Measurements from ENCODE around the gene AUTS2.
"Not testable (repeated sequence)": the region's sequence is repeated elsewhere in the genome, so short reads cannot be mapped to it uniquely, and the experiment has no call there.

Gene AUTS2

DNA sequence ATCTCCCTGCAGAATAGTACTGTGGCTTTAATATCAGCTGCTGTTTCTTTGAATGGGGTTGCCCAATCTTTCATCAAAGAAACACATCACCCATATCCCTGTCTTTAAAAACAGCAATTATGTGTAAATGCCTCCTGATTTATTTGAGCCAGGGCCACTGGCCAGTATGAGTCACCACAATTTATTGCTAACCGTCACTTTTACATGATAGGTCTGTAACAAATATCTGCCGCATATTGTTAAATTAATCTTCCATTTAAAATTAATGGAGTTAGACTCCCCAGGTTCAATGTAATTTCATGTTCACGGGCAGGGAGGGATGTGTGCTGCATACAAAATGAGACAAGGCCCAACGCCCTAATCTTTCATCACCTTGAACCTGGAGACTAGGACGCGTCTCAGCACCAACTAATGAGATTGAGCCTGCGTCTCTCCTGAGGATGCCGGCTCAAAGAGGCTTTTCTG is 673.4 kb downstream of the AUTS2 start:
- no peak overlapping the region for H3K18ac ChIP-seq (ENCODE audit: low read length)
- no peak overlapping the region for H4K5ac ChIP-seq (ENCODE audit: low read length)
- no peaks in the 10 kb centered on the region for H3K27me3 ChIP-seq (ENCODE audit: insufficient read depth, low read length, poor library complexity)
- no CpG with 5 or more reads among the region's 8 CpGs for WGBS (ENCODE audit: extremely low coverage, insufficient coverage, low lambda C conversion rate)
- H3K27ac ChIP-seq (ENCODE audit: low read depth, low read length) = no peak overlapping the region
- H3K23ac ChIP-seq (ENCODE audit: low read length) = no peak overlapping the region
- no peaks in the 10 kb centered on the region for H3K79me2 ChIP-seq (ENCODE audit: control insufficient read depth, insufficient read depth, low read length)
- no peak overlapping the region for H2BK5ac ChIP-seq (ENCODE audit: low read length)
- no peaks in the 10 kb centered on the region for H3K36me3 ChIP-seq (ENCODE audit: control insufficient read depth, insufficient read depth, low read length)
- no peak overlapping the region for H3K9ac ChIP-seq (ENCODE audit: low read length)
- H3K4me1 ChIP-seq (ENCODE audit: control insufficient read depth, low read depth, low read length) = no peaks in the 10 kb centered on the region
- H3K4me3 ChIP-seq (ENCODE audit: low read length) = no peak overlapping the region
- no peak overlapping the region for H2BK120ac ChIP-seq (ENCODE audit: low read depth, low read length)
- no peak overlapping the region for H3K56ac ChIP-seq (ENCODE audit: low read length)
- DNase-seq = no peak
- H2BK15ac ChIP-seq (replicated peaks; ENCODE audit: low read depth) = no peak overlapping the region
- H4K8ac ChIP-seq (ENCODE audit: low read depth, low read length) = no peak overlapping the region
- H3K79me1 ChIP-seq (ENCODE audit: low read length) = no peaks in the 10 kb centered on the region
- no peak overlapping the region for H2AK5ac ChIP-seq (ENCODE audit: low read length)
- H3K4me2 ChIP-seq (ENCODE audit: low read length) = no peak overlapping the region
- no peak overlapping the region for H3K4ac ChIP-seq (ENCODE audit: low read depth, low read length)

DNA sequence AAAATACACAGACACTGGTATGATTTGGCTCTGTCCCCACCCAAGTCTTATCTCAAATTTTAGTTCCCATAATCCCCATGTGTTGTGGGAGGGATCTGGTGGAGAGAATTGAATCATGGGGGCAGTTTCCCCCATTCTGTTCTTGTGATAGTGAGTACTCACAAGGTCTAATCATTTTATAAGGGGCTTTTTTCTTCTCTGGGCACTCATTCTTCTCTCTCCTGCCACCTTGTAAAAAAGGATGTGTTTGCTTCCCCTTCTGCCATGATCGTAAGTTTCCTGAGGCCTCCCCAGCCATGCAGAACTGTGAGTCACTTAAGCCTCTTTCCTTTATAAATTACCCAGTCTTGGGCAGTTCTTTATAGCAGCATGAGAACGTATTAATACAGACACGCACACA is 677.3 kb downstream of the AUTS2 start:
- H2AK5ac ChIP-seq (ENCODE audit: low read length); H3K4me3 ChIP-seq (ENCODE audit: low read length); H3K9ac ChIP-seq (ENCODE audit: low read length); H3K18ac ChIP-seq (ENCODE audit: low read length); H2BK120ac ChIP-seq (ENCODE audit: low read depth, low read length); H3K4me2 ChIP-seq (ENCODE audit: low read length); H4K8ac ChIP-seq (ENCODE audit: low read depth, low read length); H3K4ac ChIP-seq (ENCODE audit: low read depth, low read length); H4K5ac ChIP-seq (ENCODE audit: low read length); H2BK5ac ChIP-seq (ENCODE audit: low read length); H2BK15ac ChIP-seq (replicated peaks; ENCODE audit: low read depth); H3K4me1 ChIP-seq (ENCODE audit: control insufficient read depth, low read depth, low read length); DNase-seq; H3K23ac ChIP-seq (ENCODE audit: low read length); H3K79me1 ChIP-seq (ENCODE audit: low read length); H3K56ac ChIP-seq (ENCODE audit: low read length); H3K27ac ChIP-seq (ENCODE audit: low read depth, low read length); H3K36me3 ChIP-seq (ENCODE audit: control insufficient read depth, insufficient read depth, low read length); H3K79me2 ChIP-seq (ENCODE audit: control insufficient read depth, insufficient read depth, low read length); H3K27me3 ChIP-seq (ENCODE audit: insufficient read depth, low read length, poor library complexity): not testable (repeated sequence)
- no CpG with 5 or more reads among the region's 3 CpGs for WGBS (ENCODE audit: extremely low coverage, insufficient coverage, low lambda C conversion rate)

DNA sequence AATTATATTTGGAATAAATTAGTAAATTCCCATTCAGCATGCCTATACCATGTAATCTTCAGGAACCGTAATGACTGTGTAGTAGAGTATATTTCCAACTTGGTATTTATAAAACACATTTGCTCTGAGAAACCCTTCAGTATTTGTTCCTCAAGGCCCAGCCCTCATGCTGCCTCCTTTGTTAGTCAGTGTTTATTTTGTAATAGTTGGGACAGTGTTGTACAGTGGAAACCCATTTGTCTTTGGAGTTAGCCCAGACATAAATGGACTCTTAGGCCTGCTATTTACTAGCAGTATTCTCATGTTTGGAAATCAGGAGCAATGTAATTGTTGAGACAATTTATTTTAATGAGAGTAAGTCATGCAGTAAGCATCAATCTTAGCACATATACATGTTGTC is 686.9 kb downstream of the AUTS2 start:
- no peaks in the 10 kb centered on the region for H3K4me1 ChIP-seq (ENCODE audit: control insufficient read depth, low read depth, low read length)
- no peak overlapping the region for H3K4me2 ChIP-seq (ENCODE audit: low read length)
- no peak overlapping the region for H3K23ac ChIP-seq (ENCODE audit: low read length)
- H3K27me3 ChIP-seq (ENCODE audit: insufficient read depth, low read length, poor library complexity) = no peaks in the 10 kb centered on the region
- H3K9ac ChIP-seq (ENCODE audit: low read length) = no peak overlapping the region
- no peaks in the 10 kb centered on the region for H3K36me3 ChIP-seq (ENCODE audit: control insufficient read depth, insufficient read depth, low read length)
- H3K79me2 ChIP-seq (ENCODE audit: control insufficient read depth, insufficient read depth, low read length) = no peaks in the 10 kb centered on the region
- H3K27ac ChIP-seq (ENCODE audit: low read depth, low read length) = no peak overlapping the region
- H3K4me3 ChIP-seq (ENCODE audit: low read length) = no peak overlapping the region
- no peak overlapping the region for H3K4ac ChIP-seq (ENCODE audit: low read depth, low read length)
- no CpG with 5 or more reads among the region's 1 CpG for WGBS (ENCODE audit: extremely low coverage, insufficient coverage, low lambda C conversion rate)
- no peaks in the 10 kb centered on the region for H3K79me1 ChIP-seq (ENCODE audit: low read length)
- H2BK15ac ChIP-seq (replicated peaks; ENCODE audit: low read depth) = no peak overlapping the region
- no peak for DNase-seq
- H2AK5ac ChIP-seq (ENCODE audit: low read length) = no peak overlapping the region
- H4K8ac ChIP-seq (ENCODE audit: low read depth, low read length) = no peak overlapping the region
- no peak overlapping the region for H2BK5ac ChIP-seq (ENCODE audit: low read length)
- no peak overlapping the region for H4K5ac ChIP-seq (ENCODE audit: low read length)
- H2BK120ac ChIP-seq (ENCODE audit: low read depth, low read length) = no peak overlapping the region
- H3K18ac ChIP-seq (ENCODE audit: low read length) = no peak overlapping the region
- no peak overlapping the region for H3K56ac ChIP-seq (ENCODE audit: low read length)

DNA sequence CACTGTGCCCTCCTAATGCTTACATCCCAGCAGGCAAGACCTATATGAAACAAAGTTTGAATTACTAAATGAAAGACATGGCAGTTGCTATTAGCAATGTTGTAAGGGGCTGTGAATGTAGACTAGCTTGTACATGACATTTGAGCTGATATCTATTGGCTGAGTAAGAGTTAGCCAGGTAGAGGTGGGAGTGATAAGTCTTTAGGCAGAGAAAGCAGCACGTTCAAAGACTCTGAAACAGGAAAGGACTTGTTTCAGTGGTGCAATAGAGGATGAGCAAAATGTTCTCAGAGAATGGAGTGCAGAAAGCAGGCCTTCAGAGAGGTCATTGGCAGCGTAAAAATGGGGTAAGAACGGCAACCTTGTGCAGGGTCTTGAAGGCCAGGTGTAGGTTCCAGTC is 687.6 kb downstream of the AUTS2 start:
- DNase-seq = no peak
- no peak overlapping the region for H3K9ac ChIP-seq (ENCODE audit: low read length)
- no peak overlapping the region for H2BK15ac ChIP-seq (replicated peaks; ENCODE audit: low read depth)
- no peak overlapping the region for H2BK120ac ChIP-seq (ENCODE audit: low read depth, low read length)
- no peak overlapping the region for H3K18ac ChIP-seq (ENCODE audit: low read length)
- no peak overlapping the region for H3K4me2 ChIP-seq (ENCODE audit: low read length)
- no peaks in the 10 kb centered on the region for H3K79me1 ChIP-seq (ENCODE audit: low read length)
- H3K27me3 ChIP-seq (ENCODE audit: insufficient read depth, low read length, poor library complexity) = no peaks in the 10 kb centered on the region
- no peak overlapping the region for H3K23ac ChIP-seq (ENCODE audit: low read length)
- no peak overlapping the region for H4K8ac ChIP-seq (ENCODE audit: low read depth, low read length)
- no CpG with 5 or more reads among the region's 3 CpGs for WGBS (ENCODE audit: extremely low coverage, insufficient coverage, low lambda C conversion rate)
- no peaks in the 10 kb centered on the region for H3K4me1 ChIP-seq (ENCODE audit: control insufficient read depth, low read depth, low read length)
- no peak overlapping the region for H3K27ac ChIP-seq (ENCODE audit: low read depth, low read length)
- H2AK5ac ChIP-seq (ENCODE audit: low read length) = no peak overlapping the region
- H3K79me2 ChIP-seq (ENCODE audit: control insufficient read depth, insufficient read depth, low read length) = no peaks in the 10 kb centered on the region
- H4K5ac ChIP-seq (ENCODE audit: low read length) = no peak overlapping the region
- no peak overlapping the region for H2BK5ac ChIP-seq (ENCODE audit: low read length)
- H3K56ac ChIP-seq (ENCODE audit: low read length) = no peak overlapping the region
- H3K4me3 ChIP-seq (ENCODE audit: low read length) = no peak overlapping the region
- no peaks in the 10 kb centered on the region for H3K36me3 ChIP-seq (ENCODE audit: control insufficient read depth, insufficient read depth, low read length)
- H3K4ac ChIP-seq (ENCODE audit: low read depth, low read length) = no peak overlapping the region

DNA sequence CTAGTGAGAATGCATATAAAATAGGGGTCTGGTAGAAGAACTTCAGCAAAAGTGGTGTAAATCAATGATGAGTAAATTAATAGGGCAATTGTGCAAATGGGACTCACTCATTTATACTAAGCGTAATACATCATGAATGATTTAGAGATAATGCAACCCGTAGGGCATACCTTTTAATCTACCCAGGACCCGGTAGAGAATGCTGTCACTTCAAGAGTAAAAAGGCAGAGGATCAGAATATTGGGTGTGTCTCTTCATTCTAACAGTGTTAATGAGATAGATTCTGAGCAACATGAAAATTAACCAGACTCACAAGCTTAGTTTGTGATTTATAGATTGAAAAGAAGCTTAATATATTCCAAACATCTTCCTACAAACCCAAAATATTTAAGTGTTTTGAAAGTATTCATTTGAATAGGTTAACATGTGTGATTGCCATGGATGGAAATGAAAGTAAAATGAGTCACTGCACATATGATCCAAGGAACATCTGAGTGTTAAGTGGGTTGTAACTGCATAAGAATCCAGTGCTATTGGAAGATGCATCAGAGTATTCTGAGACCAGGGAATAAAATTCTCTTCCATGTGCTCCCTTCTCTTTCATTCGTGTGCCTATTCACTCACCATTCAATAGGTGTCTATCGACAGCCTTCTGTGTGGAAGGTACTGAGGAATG is 690.6 kb downstream of the AUTS2 start:
- no peak overlapping the region for H2BK120ac ChIP-seq (ENCODE audit: low read depth, low read length)
- no peak overlapping the region for H3K18ac ChIP-seq (ENCODE audit: low read length)
- no peak overlapping the region for H3K27ac ChIP-seq (ENCODE audit: low read depth, low read length)
- H3K4ac ChIP-seq (ENCODE audit: low read depth, low read length) = no peak overlapping the region
- no peak for DNase-seq
- no peak overlapping the region for H2AK5ac ChIP-seq (ENCODE audit: low read length)
- no peak overlapping the region for H3K56ac ChIP-seq (ENCODE audit: low read length)
- H3K79me1 ChIP-seq (ENCODE audit: low read length) = no peaks in the 10 kb centered on the region
- H4K5ac ChIP-seq (ENCODE audit: low read length) = no peak overlapping the region
- H2BK15ac ChIP-seq (replicated peaks; ENCODE audit: low read depth) = no peak overlapping the region
- no peak overlapping the region for H3K4me3 ChIP-seq (ENCODE audit: low read length)
- H3K4me1 ChIP-seq (ENCODE audit: control insufficient read depth, low read depth, low read length) = no peaks in the 10 kb centered on the region
- no peaks in the 10 kb centered on the region for H3K27me3 ChIP-seq (ENCODE audit: insufficient read depth, low read length, poor library complexity)
- no peak overlapping the region for H3K23ac ChIP-seq (ENCODE audit: low read length)
- no CpG with 5 or more reads among the region's 5 CpGs for WGBS (ENCODE audit: extremely low coverage, insufficient coverage, low lambda C conversion rate)
- no peak overlapping the region for H4K8ac ChIP-seq (ENCODE audit: low read depth, low read length)
- H3K36me3 ChIP-seq (ENCODE audit: control insufficient read depth, insufficient read depth, low read length) = no peaks in the 10 kb centered on the region
- H3K4me2 ChIP-seq (ENCODE audit: low read length) = no peak overlapping the region
- H3K9ac ChIP-seq (ENCODE audit: low read length) = no peak overlapping the region
- no peaks in the 10 kb centered on the region for H3K79me2 ChIP-seq (ENCODE audit: control insufficient read depth, insufficient read depth, low read length)
- H2BK5ac ChIP-seq (ENCODE audit: low read length) = no peak overlapping the region

DNA sequence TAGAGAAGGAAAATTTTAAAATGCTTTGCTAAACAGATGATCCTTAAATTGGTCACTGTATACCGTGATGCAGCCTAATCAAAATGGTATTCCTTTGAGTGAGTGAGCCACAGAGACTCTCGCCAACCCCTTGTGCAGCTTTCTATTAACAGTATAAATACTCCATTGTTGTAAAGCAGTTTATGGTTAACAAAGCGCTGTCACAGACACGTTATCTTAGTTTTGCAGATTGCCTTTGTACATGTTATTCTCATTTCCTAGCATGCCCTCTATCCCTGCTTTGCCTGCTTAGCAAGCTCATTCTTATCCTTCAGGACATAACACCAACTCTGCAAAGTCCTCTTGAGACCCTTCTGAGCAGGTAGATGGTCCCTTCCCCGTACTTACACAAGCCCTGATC is 694.4 kb downstream of the AUTS2 start:
- Histone ChIP-seq H3K36me3 (ENCODE audit: control insufficient read depth, insufficient read depth, low read length) (no peaks in the 10 kb centered on the region), H2BK5ac (ENCODE audit: low read length) (no peak overlapping the region), H3K4ac (ENCODE audit: low read depth, low read length) (no peak overlapping the region), H3K56ac (ENCODE audit: low read length) (no peak overlapping the region), H2BK120ac (ENCODE audit: low read depth, low read length) (no peak overlapping the region), H3K79me1 (ENCODE audit: low read length) (no peaks in the 10 kb centered on the region), H3K4me1 (ENCODE audit: control insufficient read depth, low read depth, low read length) (no peaks in the 10 kb centered on the region), H3K18ac (ENCODE audit: low read length) (no peak overlapping the region), H2BK15ac (replicated peaks; ENCODE audit: low read depth) (no peak overlapping the region), H3K9ac (ENCODE audit: low read length) (no peak overlapping the region), H4K5ac (ENCODE audit: low read length) (no peak overlapping the region), H3K79me2 (ENCODE audit: control insufficient read depth, insufficient read depth, low read length) (no peaks in the 10 kb centered on the region), H3K27me3 (ENCODE audit: insufficient read depth, low read length, poor library complexity) (no peaks in the 10 kb centered on the region), H3K4me2 (ENCODE audit: low read length) (no peak overlapping the region), H4K8ac (ENCODE audit: low read depth, low read length) (no peak overlapping the region), H2AK5ac (ENCODE audit: low read length) (no peak overlapping the region), H3K4me3 (ENCODE audit: low read length) (no peak overlapping the region), H3K27ac (ENCODE audit: low read depth, low read length) (no peak overlapping the region), H3K23ac (ENCODE audit: low read length) (no peak overlapping the region)
- no peak for DNase-seq
- no CpG with 5 or more reads among the region's 5 CpGs for WGBS (ENCODE audit: extremely low coverage, insufficient coverage, low lambda C conversion rate)

All from mesendoderm (in vitro differentiated cells).